ENCODE results near the gene DPP6.

Gene DPP6

DNA sequence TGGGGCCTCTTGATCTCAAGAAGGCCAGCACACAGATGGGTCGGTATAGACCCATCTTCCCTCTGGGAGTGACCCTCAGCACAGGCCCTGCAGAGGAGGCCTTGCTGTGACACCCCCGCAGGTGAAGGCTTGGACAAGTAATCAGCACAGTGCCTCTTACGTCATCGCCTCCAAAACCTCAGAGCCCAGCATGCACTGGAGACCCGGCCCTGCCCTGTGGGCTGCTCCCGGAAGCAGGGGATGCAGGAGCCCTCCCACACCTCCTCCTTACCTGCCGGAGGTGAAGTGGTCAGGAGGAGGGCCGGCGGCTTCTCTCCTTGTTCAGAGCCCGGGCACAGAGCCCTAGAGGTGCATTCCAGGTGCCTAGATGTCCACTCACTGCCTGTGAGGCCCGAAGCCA, 829.3 kb downstream of the DPP6 start:
- DNase-seq (ENCODE audit: low spot score), result no peak

DNA sequence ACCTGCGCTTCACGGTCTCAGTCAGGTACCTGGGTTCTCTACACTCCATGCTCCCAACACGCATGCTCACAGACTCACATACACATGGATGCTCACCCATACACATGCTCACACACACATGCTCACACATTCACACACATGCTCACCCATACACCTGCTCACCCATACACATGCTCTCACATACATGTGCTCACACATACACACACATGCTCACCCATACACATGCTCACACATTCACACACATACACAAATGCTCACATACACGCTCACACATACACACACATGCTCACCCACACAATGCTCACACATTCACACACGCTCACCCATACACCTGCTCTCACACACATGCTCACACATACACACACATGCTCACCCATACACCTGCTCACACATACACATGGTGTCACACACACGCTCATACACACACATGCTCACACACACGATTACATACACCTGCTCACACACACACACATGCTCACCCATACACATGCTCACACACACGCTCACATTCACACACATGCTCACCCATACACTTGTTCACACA, 830.8 kb downstream of the DPP6 start:
- DNase-seq (ENCODE audit: low spot score), result no peak

DNA sequence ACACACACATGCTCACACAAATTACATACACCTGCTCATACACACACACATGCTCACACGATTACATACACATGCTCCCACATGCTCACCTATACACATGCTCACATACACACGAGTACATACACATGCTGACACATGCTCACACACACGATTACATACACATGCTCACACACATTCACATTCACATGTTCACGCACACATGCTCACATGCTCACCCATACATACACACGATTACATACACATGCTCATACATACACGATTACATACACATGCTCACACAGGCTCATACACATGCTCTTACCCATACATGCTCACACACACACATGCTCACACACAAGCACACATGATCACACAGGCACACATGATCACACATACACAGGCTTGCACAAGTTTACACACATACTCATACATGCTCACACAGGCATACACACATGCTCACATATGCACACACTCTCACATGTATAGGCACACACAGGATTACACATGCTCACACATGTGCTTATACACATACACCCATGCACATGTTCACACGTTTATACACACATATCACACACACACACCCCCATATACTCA, 832.2 kb downstream of the DPP6 start:
- DNase-seq (ENCODE audit: low spot score), result no peak

DNA sequence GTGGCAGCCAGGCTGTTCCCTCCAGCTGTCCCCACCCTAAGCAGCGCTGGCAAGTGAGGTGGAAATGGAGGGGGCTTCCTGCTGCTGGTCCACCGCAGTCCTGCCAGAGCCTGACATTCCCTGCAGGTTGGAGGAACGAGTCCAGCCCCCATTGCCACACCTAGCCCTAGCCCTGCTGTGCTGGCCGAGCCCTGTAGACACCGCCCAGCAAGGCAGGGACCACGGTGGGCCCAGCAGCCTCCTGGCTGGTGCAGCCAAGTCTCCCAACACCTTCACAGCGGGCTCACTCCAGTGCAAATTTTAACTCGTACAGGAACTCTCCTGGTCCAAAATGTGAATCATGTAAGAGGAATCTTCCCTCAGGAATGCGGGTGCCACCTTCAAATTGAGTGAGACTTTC, 834.4 kb downstream of the DPP6 start:
- no peak for DNase-seq (ENCODE audit: low spot score)

DNA sequence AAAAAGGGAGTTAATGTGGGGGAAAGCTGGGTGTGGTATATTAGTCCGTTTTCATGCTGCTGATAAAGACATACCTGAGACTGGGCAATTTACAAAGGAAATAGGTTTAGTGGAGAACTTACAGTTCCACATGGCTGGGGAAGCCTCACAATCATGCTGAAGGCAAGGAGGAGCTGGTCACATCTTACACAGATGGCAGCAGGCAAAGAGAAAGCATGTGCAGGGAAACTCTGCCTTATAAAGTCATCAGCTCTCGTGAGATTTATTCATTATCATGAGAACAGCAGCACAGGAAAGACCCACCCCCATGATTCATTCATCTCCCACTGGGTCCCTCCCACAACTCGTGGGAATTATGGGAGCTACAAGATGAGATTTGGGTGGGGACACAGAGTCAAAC, 836.5 kb downstream of the DPP6 start:
- DNase-seq (ENCODE audit: low spot score), result no peak

DNA sequence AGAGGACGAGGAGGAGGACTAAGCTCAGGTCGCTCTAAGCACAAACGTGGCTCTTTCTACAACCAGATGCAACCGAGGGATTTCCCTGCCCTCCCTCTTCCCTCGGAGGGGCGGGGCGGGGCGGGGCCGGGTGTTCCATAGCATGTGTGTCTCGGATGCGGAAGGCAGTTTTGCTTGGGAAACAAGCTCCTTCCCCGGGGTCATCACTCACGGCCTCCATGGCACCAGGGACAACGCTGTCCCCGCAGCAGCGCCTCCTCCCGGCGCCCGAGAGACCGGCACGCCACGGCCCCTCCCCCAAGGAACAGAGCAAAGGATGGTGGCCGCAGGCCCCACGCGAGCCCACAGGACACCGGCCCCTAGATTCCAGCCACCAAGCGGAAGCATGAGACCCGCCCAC, 840.3 kb downstream of the DPP6 start:
- no peak for DNase-seq (ENCODE audit: low spot score)

DNA sequence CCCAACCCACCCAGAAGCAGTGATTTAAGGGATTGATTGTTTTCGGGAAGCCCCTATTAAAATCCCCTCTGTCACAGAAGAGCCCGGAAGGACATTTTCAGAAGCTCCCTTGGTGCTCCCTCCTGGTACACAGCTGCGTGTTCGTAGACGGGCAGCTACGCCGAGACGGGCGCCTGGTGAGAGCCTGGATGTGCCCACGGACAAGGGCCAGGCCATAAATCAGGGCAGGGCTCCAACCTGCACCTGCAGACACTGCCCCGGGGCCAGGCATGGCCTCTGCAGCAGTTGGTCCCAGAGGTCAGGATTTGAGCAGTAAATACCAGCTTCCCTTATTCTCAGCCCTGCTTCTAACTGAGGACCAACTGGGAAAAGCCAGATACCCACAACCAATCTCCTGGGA, 843.9 kb downstream of the DPP6 start:
- no peak for DNase-seq (ENCODE audit: low spot score)

DNA sequence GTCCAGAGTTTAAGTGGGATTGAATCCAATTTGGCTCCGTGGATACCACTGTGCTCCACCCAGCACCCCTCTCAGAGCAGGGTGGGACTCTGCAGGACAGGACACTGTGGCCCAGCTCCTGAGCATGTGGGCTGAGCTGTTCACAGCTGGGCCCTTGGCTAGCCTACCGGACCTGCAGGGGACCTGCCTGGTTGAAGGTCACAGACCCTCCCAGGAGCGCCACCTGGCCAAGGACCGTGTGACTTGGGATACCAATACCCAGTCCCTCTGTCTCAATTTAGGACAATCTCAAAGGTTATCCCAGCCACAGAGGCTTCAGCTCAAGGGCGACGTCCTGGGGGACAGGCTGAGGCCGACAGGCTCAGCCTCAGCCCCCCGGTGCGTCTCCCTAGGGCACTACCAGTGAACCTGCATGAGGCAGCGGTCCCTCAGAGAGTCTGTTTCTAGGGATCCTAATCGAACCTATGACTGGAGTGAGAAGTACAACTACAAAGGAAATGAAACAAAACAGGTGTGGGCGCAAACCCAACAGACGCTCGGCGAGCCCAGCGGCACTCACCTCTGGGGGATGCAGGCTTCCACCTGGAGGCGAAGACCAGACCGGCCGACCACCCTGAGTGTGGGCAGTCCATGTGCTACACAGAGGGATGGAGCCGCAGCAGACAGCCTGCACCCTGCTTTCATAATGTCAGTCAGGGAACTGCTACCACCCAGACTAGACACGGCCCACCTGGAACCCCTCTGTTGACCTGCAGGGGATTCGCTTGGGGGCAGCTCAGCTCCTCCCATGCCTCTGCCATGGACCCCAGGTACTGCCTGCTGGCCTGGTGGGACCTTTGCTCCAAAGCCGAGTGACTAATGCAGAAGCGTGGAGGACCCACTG, 847.0 kb downstream of the DPP6 start:
- no peak for DNase-seq (ENCODE audit: low spot score)

DNA sequence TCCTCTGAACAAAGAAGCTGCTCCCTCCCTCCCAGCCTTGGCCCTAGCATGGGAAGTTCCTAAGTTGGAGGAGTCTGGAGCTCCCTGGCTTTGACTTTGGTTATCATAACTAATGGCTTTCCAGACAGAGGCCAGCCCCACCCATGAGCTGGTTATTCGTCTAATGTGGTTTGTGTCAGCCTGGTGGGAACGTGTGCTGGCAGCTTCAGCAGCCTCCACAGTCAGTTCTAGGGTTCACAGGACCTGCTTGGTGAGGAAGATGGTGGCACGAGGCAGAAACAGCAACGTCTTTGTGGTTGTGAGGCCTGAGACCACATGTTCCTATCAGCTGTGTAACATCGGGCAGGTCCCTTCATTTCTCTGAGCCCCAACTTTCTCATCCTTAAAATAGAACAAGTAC, 847.7 kb downstream of the DPP6 start:
- no peak for DNase-seq (ENCODE audit: low spot score)

DNA sequence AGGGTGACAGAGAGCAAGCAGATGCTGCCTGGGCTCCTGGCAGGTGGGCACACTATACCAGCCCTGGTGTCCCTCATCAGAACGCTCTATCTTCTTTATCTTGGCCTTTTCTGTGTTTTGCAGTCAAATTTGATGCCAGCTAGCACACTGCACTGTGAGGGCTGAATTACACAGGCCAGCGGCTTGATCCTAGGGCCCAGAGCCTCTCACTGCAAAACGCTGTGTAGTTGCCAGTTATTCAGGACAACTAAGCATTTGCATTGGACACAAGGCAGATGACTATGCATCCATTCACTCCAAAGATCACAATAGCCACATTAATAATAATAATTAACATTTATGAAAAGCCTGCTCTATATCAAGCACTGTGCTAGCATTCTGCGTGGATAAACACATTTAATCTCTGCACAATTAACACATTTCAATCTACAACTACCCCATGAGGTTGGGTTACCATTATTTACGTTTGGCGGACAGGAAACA, 850.4 kb downstream of the DPP6 start:
- no peak for DNase-seq (ENCODE audit: low spot score)

DNA sequence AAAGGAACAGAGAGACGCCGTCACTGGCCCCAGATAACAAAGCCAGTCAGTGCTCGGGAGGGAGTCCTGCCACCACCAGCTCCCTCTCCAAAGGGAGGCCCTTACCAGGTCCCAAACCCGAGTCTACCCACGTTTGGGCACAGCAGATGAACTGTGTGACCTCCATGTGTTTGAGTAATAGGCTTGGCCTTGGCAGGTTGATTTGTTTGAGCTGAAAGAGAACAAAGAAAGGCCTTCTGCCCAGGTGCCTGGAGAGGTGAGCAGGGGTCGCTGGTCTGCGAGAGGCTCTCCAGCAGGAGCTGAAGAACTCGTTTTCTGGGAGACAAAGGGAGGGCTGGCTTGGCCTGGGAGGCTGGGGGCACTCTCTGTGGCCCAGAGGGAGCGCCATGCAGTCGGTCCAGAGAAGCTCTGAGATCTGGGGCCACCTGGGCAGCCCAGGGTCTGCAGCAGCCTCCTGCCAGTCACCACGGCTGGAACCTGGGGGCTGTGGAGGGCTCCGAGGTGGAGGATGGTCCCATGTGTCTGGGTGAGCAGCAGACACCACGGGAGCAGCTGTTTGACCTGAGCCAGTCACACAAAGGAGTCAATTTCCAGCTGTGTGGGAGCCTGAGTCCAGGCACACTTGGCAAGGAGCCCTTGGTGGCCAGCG, 851.0 kb downstream of the DPP6 start:
- no peak for DNase-seq (ENCODE audit: low spot score)

DNA sequence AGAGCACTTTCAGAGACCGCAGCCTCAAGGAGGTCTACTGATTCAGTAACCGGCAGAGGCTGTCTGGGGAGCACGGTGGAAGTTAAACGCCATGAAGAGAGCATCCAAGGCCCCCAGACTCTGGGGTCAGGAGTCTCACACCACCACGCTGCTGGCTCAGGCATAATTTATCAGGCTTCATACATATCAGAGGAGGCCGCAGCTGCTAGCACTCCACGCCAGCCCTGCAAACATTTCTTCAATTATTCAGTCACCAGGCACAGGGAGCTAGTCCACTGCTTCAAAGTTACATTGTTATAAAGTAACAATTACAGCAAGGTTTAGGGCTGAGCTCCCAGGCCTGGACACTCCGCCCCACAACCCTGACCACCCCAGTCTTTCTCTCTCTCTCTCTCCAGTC, 852.9 kb downstream of the DPP6 start:
- no peak for DNase-seq (ENCODE audit: low spot score)

DNA sequence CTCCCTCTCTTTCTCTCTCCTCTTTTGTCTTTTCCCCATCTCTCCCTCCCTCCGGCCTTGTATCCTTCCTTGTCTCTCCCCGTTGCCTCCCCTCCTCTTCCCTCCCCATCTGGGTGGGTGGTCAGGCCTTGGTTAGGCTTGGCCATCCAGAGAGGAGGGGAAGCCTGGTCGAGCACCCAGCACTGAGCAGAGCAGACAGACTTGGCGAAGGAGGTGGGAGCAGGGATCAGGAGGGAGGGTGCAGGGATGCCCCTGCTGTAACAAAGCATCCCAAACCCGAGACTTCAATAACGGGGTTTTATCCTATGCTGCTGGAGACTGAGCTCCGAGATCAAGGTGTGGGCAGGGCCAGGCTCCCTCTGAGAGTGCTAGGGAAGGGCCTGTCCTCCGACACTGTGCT, 853.4 kb downstream of the DPP6 start:
- no peak for DNase-seq (ENCODE audit: low spot score)

DNA sequence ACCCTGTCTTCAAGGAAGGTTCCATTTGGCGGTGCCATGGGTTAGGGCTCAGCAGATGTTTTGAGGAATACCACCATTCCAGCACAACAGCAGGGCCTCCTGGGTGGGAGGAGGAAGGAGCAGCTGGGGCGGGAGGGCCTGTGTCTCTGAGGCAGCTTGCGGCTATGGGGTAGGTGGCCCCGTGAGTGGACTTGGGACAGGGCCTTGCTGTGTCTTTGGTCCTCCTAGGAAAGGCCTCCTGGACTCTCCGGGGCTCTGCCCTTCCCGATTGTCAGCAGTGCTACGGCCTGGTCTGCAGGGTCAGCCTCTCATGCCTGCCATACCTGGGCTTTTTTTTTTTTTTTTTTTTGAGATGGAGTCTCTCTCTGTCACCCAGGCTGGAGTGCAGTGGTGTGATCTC, 854.0 kb downstream of the DPP6 start:
- no peak for DNase-seq (ENCODE audit: low spot score)

DNA sequence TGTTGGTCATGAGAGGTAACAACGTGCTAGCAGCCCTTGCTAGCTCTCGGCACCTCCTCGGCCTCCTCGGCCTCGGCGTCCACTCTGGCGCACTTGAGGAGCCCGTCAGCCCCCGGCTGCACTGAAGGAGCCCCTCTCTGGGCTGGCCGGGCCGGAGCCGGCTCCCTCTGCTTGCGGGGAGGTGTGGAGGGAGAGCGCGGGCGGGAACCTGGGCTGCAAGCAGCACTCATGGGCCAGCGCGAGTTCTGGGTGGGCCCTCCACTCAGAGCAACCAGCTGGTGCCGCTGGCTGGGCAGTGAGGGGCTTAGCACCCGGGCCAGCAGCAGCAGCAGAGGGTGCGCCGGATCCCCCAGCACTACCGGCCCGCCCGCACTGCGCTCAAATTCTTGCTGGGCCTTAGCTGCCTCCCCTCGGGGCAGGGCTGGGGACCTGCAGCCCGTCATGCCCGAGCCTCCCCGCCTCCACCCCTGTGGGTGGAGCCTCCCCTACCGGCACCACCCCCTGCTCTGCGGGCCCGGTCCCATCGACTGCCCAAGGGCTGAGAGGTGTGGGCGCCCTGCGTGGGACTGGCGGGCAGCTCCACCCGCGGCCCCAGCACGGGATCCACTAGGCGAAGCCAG, 854.6 kb downstream of the DPP6 start:
- DNase-seq (ENCODE audit: low spot score), result no peak

DNA sequence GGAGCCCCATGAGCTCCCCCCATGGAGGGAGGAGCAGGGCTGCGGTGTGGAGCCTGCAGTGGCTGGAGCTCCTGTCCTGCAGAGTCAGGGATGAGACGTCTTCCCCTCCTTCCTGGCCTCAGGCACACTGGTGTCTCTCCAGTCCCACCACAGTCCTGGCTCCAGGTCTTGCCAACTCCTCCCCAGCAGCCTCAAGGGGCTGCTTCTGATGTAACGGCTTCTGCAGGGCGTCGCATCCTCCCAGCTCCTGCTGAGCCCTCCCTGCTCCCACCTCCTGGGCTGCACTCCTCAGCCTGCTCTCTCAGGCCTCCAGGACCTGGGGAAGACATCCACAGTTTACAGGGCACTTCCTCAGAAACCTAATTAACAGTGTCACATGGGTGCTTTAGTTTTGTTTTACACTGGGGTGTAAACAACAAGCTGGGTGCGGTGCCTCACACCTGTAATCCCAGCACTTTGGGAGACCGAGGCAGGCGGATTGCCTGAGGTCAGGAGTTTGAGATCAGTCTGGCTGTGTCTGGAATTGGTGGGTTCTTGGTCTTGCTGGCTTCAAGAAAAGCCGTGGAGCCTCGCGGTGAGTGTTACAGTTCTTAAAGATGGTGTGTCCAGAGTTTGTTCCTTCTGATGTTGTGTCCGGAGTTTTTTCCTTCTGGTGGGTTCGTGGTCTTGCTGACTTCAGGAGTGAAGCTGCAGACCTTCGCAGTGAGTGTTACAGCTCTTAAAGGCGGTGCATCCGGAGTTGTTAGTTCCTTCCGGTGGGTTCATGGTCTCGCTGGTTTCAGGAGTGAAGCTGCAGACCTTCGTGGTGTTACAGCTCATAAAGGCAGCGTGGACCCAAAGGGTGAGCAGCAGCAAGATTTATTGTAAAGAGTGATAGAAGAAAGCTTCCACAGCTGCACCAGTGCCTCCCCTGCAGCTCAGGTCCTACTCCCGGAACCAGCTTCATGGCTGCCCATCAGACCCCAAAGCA, 855.7 kb downstream of the DPP6 start:
- DNase-seq (ENCODE audit: low spot score), result no peak

DNA sequence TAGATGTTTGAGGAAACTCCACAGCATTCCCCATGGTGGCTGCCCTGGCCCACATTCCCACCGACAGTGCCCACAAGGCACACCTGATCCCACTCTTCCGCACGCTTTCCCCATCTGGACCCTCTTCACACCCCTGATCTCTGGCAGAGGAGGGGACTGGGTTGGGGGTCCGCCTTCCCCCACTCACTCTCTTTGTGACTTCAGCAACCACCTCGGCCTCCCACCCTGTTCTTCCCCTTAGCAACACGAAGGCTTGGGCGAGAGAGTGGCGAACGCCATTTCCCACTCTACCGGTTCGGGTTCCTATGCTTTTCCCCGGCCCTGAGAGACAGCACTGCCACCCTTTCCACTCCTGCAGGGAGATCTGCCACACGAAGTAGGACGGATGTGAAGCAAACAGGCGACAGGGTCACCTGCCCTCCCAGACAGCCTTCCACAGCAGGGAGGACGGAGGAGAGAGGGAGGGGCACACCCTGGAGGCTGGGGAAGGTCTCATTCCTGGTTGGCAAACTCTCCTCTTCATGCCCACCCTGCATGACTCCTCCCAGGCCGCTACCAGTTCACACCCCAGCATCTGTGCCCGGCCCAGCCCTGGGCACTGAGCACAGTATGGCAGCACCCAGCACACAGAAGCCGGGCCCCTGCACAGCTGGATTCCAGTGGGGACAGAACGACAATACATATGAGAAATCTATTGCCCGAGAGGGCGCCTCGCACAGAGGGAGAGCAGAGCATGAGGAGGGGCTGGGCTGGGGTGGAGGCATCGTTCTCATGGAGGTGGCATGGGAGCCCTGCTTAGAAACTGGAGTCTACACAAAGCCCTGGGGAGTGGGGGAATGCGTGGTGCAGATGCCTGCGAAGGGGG, 857.3 kb downstream of the DPP6 start:
- DNase-seq (ENCODE audit: low spot score), result no peak

DNA sequence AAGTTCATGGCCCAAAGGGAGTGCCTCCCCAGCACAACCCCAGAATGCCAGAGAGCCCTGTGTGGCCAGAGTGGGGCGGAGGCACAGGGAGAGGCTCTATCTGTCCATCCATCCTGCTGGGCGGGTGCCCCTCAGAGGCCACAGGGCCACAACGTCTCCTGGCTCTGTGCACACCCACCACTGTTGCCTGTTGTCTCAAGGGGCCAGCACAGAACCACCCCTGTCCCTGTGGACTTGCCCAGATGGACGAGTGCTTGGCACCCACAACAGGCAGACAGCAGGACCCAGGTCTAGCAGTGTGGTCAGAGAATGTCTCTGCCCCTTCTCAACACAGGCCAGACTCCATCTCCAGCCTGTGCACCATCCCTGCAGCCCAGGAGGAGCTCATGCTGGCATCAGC, 857.9 kb downstream of the DPP6 start:
- DNase-seq (ENCODE audit: low spot score), result no peak

DNA sequence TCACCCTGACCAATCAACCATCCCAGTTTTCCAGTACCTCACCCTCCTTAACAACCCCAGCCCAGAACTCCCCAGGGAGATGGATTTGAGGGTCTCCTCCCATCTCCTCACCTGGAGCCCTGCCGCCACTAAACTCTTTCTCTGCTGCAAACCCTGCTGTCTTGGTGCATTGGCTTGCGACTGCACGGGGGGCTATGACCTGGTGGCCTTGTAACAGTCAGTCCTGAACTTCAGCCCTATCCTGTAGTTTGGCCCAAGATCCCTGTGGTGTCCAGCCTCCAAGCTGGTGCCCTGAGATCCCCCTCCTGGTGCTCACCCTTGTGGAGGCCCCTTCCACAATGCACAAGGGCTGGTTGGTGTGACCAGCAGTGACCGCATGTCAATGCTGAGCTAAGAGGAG, 858.8 kb downstream of the DPP6 start:
- DNase-seq (ENCODE audit: low spot score), result no peak

DNA sequence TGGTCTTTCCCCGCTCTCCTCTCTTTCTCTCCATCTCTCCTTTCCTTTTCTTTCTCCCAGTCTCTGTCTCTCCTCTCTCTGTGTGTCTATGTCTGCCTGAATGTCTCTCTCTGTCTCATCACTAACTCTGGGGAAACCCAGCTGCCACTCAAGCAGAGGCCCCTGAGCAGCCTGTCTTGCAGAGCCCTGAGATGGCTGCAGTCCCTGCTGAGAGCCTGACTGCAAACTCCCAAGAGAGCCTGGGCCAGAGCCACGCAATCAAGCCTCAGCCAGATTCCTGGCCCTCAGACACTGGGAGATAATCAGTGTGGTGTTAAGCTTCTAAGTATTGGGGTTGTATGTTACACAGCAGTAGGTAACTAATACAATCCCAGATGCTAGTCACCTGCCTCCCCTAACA, 859.2 kb downstream of the DPP6 start:
- no peak for DNase-seq (ENCODE audit: low spot score)
